Mesodermal cell (in vitro differentiated cells): ENCODE data around the gene NLGN4Y.

Experiments used
- H3K27ac ChIP-seq: 2 replicates; pipeline ENCODE4 v1.7.0; 2013; ENCODE audit warnings: mild to moderate bottlenecking, low read depth, low read length, moderate library complexity; ENCODE audit not compliant: severe bottlenecking
- H3K36me3 ChIP-seq: 2 replicates; pipeline ENCODE4 v1.7.1; 2013; ENCODE audit warnings: mild to moderate bottlenecking, low read length, moderate library complexity; ENCODE audit not compliant: control insufficient read depth, insufficient read depth
- H3K4me1 ChIP-seq: one replicate; pipeline ENCODE4 v1.7.1; 2013; ENCODE audit warnings: mild to moderate bottlenecking, low read length; ENCODE audit not compliant: insufficient read depth, control insufficient read depth, poor library complexity, severe bottlenecking
- H3K4me3 ChIP-seq: 2 replicates; pipeline ENCODE4 v1.7.0; 2013; ENCODE audit warnings: low read length, control low read depth, mild to moderate bottlenecking; ENCODE audit not compliant: insufficient read depth, poor library complexity, severe bottlenecking; ENCODE audit errors: extremely low read depth
- H3K9me3 ChIP-seq: 2 replicates; pipeline ENCODE4 v1.7.1; 2013; ENCODE audit warnings: mild to moderate bottlenecking, low read length, moderate library complexity; ENCODE audit not compliant: control insufficient read depth
- WGBS, 2 experiments: methylation state at CpG; one replicate each; pipeline ENCODE4 v1.1.5; 2013; ENCODE audit warnings: missing lambda C conversion rate in 2 of 2; ENCODE audit not compliant: insufficient coverage in 2 of 2; 5-methylcytosine and 5-hydroxymethylcytosine counted together

Gene NLGN4Y

DNA sequence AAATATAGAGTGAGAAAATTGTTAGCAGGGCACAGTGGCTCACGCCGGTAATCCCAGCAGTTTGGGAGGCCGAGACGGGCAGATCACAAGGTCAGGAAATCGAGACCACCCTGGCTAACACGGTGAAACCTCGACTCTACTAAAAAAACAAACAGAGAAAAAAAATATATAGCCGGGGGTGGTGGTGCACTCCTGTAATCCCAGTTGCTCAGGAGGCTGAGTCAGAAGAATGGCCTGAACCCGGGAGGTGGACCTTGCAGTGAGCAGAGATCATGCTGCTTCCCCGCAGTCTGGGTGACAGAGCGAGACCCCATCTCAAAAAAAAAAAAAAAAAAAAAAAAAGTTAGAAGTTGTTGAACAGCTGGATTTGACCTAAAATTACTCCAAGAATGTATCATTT lies 269.3 kb downstream of the NLGN4Y start:
- 86% methylated on average over 1 of the region's 11 CpGs; no CpG with 5 or more reads in 1 of the 2 experiments for WGBS, 2 experiments
- H3K27ac ChIP-seq: no peak overlapping the region
- H3K4me3 ChIP-seq: no peak overlapping the region
- H3K4me1 ChIP-seq: no peaks in the 10 kb centered on the region
- H3K36me3 ChIP-seq: no peaks in the 10 kb centered on the region
- H3K9me3 ChIP-seq: no peaks in the 10 kb centered on the region

DNA sequence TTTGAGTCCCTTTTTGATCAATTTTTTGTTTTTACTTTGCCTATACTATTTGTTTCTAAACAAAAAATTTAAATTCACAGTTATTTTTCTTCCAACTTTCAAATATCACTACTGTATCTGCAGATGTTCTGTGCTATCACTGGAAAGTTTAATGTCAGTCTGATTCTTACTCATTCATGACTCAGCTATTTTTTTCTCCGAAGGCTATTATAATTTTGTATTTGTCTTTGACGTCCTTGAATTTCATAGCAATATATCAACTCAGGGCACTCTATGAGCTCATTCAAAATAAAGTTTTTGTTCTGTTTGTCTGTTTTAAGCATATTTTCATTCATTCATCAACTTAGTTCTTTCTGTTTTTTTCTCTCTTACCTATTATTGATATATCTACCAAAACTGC lies 273.7 kb downstream of the NLGN4Y start:
- no CpG with 5 or more reads among the region's 2 CpGs for WGBS, 2 experiments
- Histone ChIP-seq H3K27ac (no peak overlapping the region), H3K4me1 (no peaks in the 10 kb centered on the region), H3K36me3 (no peaks in the 10 kb centered on the region), H3K9me3 (no peaks in the 10 kb centered on the region), H3K4me3 (no peak overlapping the region)

DNA sequence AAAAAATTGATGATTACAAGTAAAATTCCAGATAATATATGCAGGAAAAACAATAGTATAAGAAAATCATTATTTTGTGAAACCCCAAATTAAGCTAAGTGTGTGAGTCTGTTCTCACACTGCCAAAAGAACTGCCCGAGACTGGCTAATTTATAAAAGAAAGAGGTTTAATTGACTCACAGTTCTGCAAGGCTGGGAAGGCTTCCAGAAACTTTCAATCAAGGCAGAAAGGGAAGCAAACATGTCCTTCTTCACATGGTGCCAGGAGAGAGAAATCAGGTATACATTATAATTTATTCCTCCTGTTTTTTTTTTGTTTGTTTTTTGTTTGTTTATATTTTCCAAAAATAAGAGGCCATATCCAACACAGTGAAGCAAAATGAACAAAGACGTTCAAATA lies 276.8 kb downstream of the NLGN4Y start:
- H3K4me1 ChIP-seq: peaks cover 5% of the 10 kb centered on the region
- WGBS, 2 experiments: no CpG with 5 or more reads among the region's 2 CpGs
- H3K27ac ChIP-seq: no peak overlapping the region
- H3K9me3 ChIP-seq: no peaks in the 10 kb centered on the region
- no peak overlapping the region for H3K4me3 ChIP-seq
- no peaks in the 10 kb centered on the region for H3K36me3 ChIP-seq

- Histone ChIP-seq H3K4me3 (no peak overlapping the region), H3K27ac (no peak overlapping the region), H3K36me3 (no peaks in the 10 kb centered on the region), H3K9me3 (no peaks in the 10 kb centered on the region), H3K4me1 (peaks cover 5% of the 10 kb centered on the region)
- WGBS, 2 experiments: no CpG with 5 or more reads among the region's 3 CpGs
These were observed 277.8 kb downstream of the NLGN4Y start for GRCh38 chrY:14802125-14802524.

DNA sequence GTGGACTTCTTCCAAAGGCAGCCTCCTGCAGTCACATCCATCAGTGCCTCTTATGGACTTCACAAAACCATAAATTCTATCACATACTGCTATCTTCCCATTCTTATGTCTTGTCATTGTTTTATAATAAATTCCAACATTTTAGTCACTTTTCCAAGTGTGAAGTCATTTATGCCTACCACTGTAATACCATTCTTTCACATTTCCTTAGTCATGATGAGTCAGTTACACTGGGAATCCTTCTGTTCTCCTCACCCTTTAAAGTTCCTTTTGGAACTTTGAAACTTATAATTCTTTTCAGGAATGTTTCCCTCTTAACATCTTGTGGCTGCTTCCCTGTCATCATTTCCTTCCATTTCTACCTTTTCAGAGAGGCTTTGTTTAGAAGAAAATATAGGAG lies 279.7 kb downstream of the NLGN4Y start:
- Histone ChIP-seq H3K27ac (no peak overlapping the region), H3K36me3 (no peaks in the 10 kb centered on the region), H3K9me3 (no peaks in the 10 kb centered on the region), H3K4me1 (peaks cover 5% of the 10 kb centered on the region), H3K4me3 (no peak overlapping the region)

DNA sequence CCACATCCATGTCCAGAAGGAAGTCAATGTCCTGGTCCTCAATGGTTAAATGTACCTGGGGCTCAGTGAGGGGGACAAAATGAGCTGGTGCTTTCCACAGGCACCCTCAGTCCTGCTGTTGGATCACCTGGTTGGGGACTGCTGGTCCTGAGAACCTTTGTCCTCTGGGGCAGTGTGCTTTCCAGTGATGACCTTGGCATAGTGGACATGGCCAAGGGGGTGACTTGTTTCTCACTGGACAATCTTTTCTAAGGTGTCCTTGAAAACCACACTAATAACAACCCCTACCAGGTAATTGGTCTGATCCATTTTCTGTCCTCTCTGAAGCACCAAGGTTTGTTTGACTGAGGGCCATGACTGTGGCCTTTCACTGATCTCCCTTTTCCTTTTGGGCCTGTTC lies 294.1 kb downstream of the NLGN4Y start:
- no peak overlapping the region for H3K27ac ChIP-seq
- no peaks in the 10 kb centered on the region for H3K36me3 ChIP-seq
- peaks cover 3% of the 10 kb centered on the region for H3K4me1 ChIP-seq

DNA sequence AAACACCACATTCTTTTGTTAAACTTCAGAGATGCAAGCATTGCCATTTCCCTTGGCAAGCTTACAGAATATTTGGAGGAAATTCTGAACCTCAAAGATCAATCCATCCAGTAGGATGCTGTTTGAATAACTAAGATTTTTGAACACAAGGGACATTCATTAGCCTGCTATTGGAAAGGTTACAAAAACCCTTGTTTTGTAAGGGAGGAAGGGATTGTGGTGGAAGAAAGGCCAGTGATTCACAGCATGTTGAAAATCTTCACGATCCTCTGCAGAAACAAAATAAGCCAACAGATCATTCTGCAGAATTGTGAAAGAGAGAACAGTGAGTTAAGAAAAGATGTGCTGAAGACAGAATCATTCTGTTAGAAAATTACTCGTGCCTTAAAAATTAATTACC lies 297.9 kb downstream of the NLGN4Y start:
- Histone ChIP-seq H3K27ac (no peak overlapping the region), H3K4me3 (no peak overlapping the region), H3K36me3 (no peaks in the 10 kb centered on the region), H3K9me3 (no peaks in the 10 kb centered on the region), H3K4me1 (peaks cover 3% of the 10 kb centered on the region)
- WGBS, 2 experiments: no CpG with 5 or more reads among the region's 2 CpGs

More for the DNA sequence above, 294.1 kb downstream of the NLGN4Y start:
- Histone ChIP-seq H3K4me3 (no peak overlapping the region), H3K9me3 (no peaks in the 10 kb centered on the region)

- no CpG with 5 or more reads among the region's 1 CpG for WGBS, 2 experiments
- H3K4me1 ChIP-seq: peaks cover 3% of the 10 kb centered on the region
- no peaks in the 10 kb centered on the region for H3K36me3 ChIP-seq
- no peaks in the 10 kb centered on the region for H3K9me3 ChIP-seq
- H3K27ac ChIP-seq: no peak overlapping the region
- no peak overlapping the region for H3K4me3 ChIP-seq
These were observed 298.6 kb downstream of the NLGN4Y start for GRCh38 chrY:14822906-14823305.

DNA sequence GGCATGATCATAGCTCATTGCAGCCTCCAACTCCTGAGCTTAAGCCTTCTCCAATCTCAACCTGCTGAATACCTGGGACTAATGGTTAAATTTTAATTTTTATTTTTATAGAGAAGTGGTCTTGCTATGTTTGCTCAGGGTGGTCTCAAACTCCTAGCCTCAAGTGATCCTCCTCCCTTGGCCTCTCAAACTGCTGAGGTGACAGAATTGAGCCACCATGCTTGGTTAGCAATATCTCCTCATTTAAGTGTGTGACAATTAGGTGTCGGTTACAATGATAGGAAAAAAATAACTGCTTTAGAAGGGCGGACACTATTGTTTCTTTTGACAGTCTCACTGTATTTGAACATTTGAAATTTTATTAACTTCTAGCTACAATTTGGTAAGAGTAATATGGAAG lies 300.3 kb downstream of the NLGN4Y start:
- no CpG with 5 or more reads among the region's 2 CpGs for WGBS, 2 experiments
- peaks cover 3% of the 10 kb centered on the region for H3K4me1 ChIP-seq
- H3K27ac ChIP-seq: no peak overlapping the region
- no peaks in the 10 kb centered on the region for H3K9me3 ChIP-seq
- H3K4me3 ChIP-seq: no peak overlapping the region
- peaks cover 2% of the 10 kb centered on the region for H3K36me3 ChIP-seq

- no peak overlapping the region for H3K27ac ChIP-seq
- H3K36me3 ChIP-seq: peaks cover 9% of the 10 kb centered on the region
- no peak overlapping the region for H3K4me3 ChIP-seq
- peaks cover 3% of the 10 kb centered on the region for H3K4me1 ChIP-seq
- no peaks in the 10 kb centered on the region for H3K9me3 ChIP-seq
- no CpG with 5 or more reads among the region's 2 CpGs for WGBS, 2 experiments
These were observed 301.4 kb downstream of the NLGN4Y start for GRCh38 chrY:14825728-14826127.

- Histone ChIP-seq H3K36me3 (peaks cover 21% of the 10 kb centered on the region), H3K4me1 (no peaks in the 10 kb centered on the region), H3K4me3 (no peak overlapping the region), H3K27ac (no peak overlapping the region), H3K9me3 (no peaks in the 10 kb centered on the region)
- 90 to 100% methylated on average over 1 to 2 of the region's 5 CpGs for WGBS, 2 experiments
These were observed 304.2 kb downstream of the NLGN4Y start for GRCh38 chrY:14828531-14828930.
